ENCODE results near the gene MAPKAP1.

Gene MAPKAP1

GRCh38 chr9:125421591-125422181 lies 285.3 kb downstream of the MAPKAP1 start:
- no peak for DNase-seq (ENCODE audit: low read depth)

GRCh38 chr9:125421166-125421565 lies 285.8 kb downstream of the MAPKAP1 start:
- TF ChIP-seq MAX (IDR thresholded peaks at IDR 0.05; ENCODE audit: low read depth, low read length) (no peak), MYC (IDR thresholded peaks at IDR 0.05; ENCODE audit: low read depth, low read length) (no peak), POLR2A (IDR thresholded peaks at IDR 0.05; ENCODE audit: extremely low read depth, insufficient read length) (no peak)
- TF ChIP-seq, protein P1, sequence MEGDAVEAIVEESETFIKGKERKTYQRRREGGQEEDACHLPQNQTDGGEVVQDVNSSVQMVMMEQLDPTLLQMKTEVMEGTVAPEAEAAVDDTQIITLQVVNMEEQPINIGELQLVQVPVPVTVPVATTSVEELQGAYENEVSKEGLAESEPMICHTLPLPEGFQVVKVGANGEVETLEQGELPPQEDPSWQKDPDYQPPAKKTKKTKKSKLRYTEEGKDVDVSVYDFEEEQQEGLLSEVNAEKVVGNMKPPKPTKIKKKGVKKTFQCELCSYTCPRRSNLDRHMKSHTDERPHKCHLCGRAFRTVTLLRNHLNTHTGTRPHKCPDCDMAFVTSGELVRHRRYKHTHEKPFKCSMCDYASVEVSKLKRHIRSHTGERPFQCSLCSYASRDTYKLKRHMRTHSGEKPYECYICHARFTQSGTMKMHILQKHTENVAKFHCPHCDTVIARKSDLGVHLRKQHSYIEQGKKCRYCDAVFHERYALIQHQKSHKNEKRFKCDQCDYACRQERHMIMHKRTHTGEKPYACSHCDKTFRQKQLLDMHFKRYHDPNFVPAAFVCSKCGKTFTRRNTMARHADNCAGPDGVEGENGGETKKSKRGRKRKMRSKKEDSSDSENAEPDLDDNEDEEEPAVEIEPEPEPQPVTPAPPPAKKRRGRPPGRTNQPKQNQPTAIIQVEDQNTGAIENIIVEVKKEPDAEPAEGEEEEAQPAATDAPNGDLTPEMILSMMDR (IDR thresholded peaks at IDR 0.05; ENCODE audit: low read depth, low read length), result no peak
- no peak for DNase-seq (ENCODE audit: low read depth)
- H3K4me3 ChIP-seq (ENCODE audit: low read depth, low read length), result no peak overlapping the region

More at GRCh38 chr9:125421591-125422181, 285.3 kb downstream of the MAPKAP1 start:
- no peak overlapping the region for H3K4me3 ChIP-seq (ENCODE audit: low read depth, low read length)
- TF ChIP-seq MYC (IDR thresholded peaks at IDR 0.05; ENCODE audit: low read depth, low read length) (no peak), POLR2A (IDR thresholded peaks at IDR 0.05; ENCODE audit: extremely low read depth, insufficient read length) (no peak), MAX (IDR thresholded peaks at IDR 0.05; ENCODE audit: low read depth, low read length) (no peak)
- TF ChIP-seq, protein P1 (IDR thresholded peaks at IDR 0.05; ENCODE audit: low read depth, low read length), result no peak

DNA sequence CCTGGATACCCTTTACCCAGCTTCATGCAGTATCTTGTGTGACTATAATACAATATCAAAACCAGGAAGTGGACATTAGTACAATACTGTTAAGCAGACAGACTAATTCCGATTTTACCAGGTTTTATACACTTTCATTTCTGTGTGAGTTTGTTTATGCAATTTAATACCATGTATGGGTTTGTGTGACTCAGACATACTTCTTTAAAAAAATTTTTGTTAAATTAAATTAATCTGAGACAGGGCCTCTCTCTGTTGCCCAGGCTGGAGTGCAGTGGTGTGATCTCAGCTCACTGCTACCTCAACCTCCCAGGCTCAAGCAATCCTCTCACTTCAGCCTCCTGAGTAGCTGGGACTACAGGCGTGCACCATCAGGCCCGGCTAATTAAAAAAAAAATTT lies 288.6 kb downstream of the MAPKAP1 start:
- DNase-seq (ENCODE audit: low read depth), result no peak
- TF ChIP-seq MYC (IDR thresholded peaks at IDR 0.05; ENCODE audit: low read depth, low read length) (no peak), MAX (IDR thresholded peaks at IDR 0.05; ENCODE audit: low read depth, low read length) (no peak), POLR2A (IDR thresholded peaks at IDR 0.05; ENCODE audit: extremely low read depth, insufficient read length) (no peak)
- TF ChIP-seq, protein P1 (IDR thresholded peaks at IDR 0.05; ENCODE audit: low read depth, low read length), result no peak
- H3K4me3 ChIP-seq (ENCODE audit: low read depth, low read length), result no peak overlapping the region

- no peak overlapping the region for H3K4me3 ChIP-seq (ENCODE audit: low read depth, low read length)
- no peak for TF ChIP-seq MYC (IDR thresholded peaks at IDR 0.05; ENCODE audit: low read depth, low read length)
- TF ChIP-seq POLR2A (IDR thresholded peaks at IDR 0.05; ENCODE audit: extremely low read depth, insufficient read length), result no peak
- TF ChIP-seq MAX (IDR thresholded peaks at IDR 0.05; ENCODE audit: low read depth, low read length), result no peak
- TF ChIP-seq, protein P1 (IDR thresholded peaks at IDR 0.05; ENCODE audit: low read depth, low read length), result no peak
- DNase-seq (ENCODE audit: low read depth), result no peak
Measured at GRCh38 chr9:125416517-125416916, 290.5 kb downstream of the MAPKAP1 start.

DNA sequence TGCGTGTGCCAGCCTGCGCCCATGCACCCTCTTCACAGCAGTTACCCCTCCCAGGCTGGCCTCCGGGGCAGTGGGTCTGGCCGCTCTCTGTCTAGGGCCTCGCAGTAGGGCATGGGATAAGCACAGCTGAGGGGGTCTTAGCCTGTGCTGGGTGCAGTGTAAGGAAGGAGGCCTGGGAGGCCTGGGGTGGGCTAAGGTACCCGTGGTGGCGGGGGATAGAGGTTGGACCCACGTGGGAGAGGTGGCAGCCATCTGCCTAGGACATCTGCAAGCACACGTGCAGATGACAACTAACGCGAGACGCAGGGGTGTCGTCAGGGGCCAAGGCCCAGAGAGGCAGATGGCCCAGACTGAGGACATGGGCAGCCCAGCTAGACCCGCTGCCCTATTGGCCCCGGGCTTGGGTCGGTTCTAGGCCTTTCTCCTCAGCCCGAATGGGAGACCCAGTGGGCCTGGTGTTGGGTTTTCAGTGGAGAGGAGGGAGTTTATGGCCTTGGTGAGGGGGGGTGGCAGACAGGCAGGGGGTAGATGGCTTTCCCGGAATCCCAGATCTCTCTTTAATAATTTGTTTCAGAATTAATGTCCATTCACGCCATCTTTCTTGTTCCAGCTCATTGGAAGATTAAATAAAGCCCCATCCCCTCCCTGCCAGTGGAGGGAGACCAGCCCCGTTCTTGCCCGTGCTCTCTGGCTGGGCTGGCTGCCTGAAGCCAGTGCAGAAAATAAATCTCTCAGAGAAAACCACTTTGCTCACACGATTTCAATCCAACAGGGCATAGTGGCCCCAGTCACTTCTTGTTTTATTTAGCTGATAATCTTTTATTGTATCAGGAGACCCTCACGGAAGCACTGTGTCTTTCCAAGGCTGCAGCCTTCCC lies 291.2 kb downstream of the MAPKAP1 start:
- no peak overlapping the region for H3K4me3 ChIP-seq (ENCODE audit: low read depth, low read length)
- DNase-seq (ENCODE audit: low read depth), result no peak
- TF ChIP-seq MYC (IDR thresholded peaks at IDR 0.05; ENCODE audit: low read depth, low read length), result no peak
- TF ChIP-seq MAX (IDR thresholded peaks at IDR 0.05; ENCODE audit: low read depth, low read length), result no peak
- TF ChIP-seq, protein P1 (IDR thresholded peaks at IDR 0.05; ENCODE audit: low read depth, low read length), result no peak
- TF ChIP-seq POLR2A (IDR thresholded peaks at IDR 0.05; ENCODE audit: extremely low read depth, insufficient read length), result no peak

Measured in NB4 (cell line).